T-helper 1 cell (primary cell): ENCODE results near the gene ARSG.

Experiments
- DNase-seq, 5 donors: peaks; one replicate each; pipeline ENCODE4 v3.0.0-alpha.2; 2012 to 2020

Gene ARSG

GRCh38 chr17:68431661-68432071, 140.4 kb downstream of the ARSG start:
- peak in 4 of 5 donors; percentile 23 to 61 (median 36) for DNase-seq

- DNase-seq = no peak
Observed at GRCh38 chr17:68432086-68432864, 141.0 kb downstream of the ARSG start.

- no peak for DNase-seq
Observed at GRCh38 chr17:68433211-68433610, 141.9 kb downstream of the ARSG start.

- DNase-seq = no peak
Observed at GRCh38 chr17:68433911-68434508, 142.7 kb downstream of the ARSG start.

- DNase-seq = no peak
Observed at GRCh38 chr17:68435361-68435760, 144.1 kb downstream of the ARSG start.

GRCh38 chr17:68435876-68436842, 144.9 kb downstream of the ARSG start:
- DNase-seq = peak; percentile 54 to 85 (median 75)

GRCh38 chr17:68437979-68438822, 146.9 kb downstream of the ARSG start:
- peak in 2 of 5 donors; percentile 21 to 83 for DNase-seq

- no peak for DNase-seq
Observed at GRCh38 chr17:68439656-68440290, 148.5 kb downstream of the ARSG start.

- DNase-seq = no peak
Observed at GRCh38 chr17:68440526-68440925, 149.2 kb downstream of the ARSG start.

GRCh38 chr17:68441070-68441770, 149.9 kb downstream of the ARSG start:
- DNase-seq = peak in 1 of 5 donors; percentile 21

GRCh38 chr17:68443972-68444464, 152.7 kb downstream of the ARSG start:
- no peak for DNase-seq

- no peak for DNase-seq
Observed at GRCh38 chr17:68445671-68446070, 154.4 kb downstream of the ARSG start.

GRCh38 chr17:68446626-68447041, 155.3 kb downstream of the ARSG start:
- no peak for DNase-seq

GRCh38 chr17:68449021-68449739, 157.9 kb downstream of the ARSG start:
- DNase-seq = no peak

GRCh38 chr17:68450391-68450790, 159.1 kb downstream of the ARSG start:
- no peak for DNase-seq

GRCh38 chr17:68450801-68451200, 159.5 kb downstream of the ARSG start:
- DNase-seq = no peak

GRCh38 chr17:68451670-68452354, 160.5 kb downstream of the ARSG start:
- DNase-seq = no peak

- DNase-seq = no peak
Observed at GRCh38 chr17:68452724-68453290, 161.5 kb downstream of the ARSG start.
